ENCODE results near the gene CFB. TPM values are rescaled to one million over a fixed set of nuclear protein-coding genes. Genes with fewer than 3 reads are reported as not detected.
"Not testable (repeated sequence)": the region's sequence is repeated elsewhere in the genome, so short reads cannot be mapped to it uniquely, and the experiment has no call there.

CFB gene
- polyA plus RNA-seq, 1 donor (not counting 4 experiments of a cell fraction or from before 2014, with no cell fraction given): 2.5 TPM

- dilution Hi-C loops (cut with MboI; ENCODE audit: extremely low pct_ligation_motif_present, low sequenced_read_pairs): no loop called here
- peak; percentile 95 for DNase-seq (ENCODE audit: low read depth, low spot score)
- peak within 1 kb of the TSS; percentile 72 to 95 (median 89) for H3K4me3 ChIP-seq (ENCODE audit: control insufficient read depth in 2 of 3, extremely low read depth in 1 of 3, insufficient read depth in 2 of 3, low read depth in 1 of 3, low read length in 3 of 3)
- peak within 1 kb of the TSS; percentile 96 for H3K9ac ChIP-seq (ENCODE audit: control insufficient read depth, extremely low read depth, insufficient read depth, low read length)
- H3K4me2 ChIP-seq (ENCODE audit: control insufficient read depth, extremely low read depth, insufficient read depth, low read depth, low read length): peak within 1 kb of the TSS; percentile 88
- no peaks in the 10 kb centered on the region for H4K20me1 ChIP-seq (ENCODE audit: control insufficient read depth, extremely low read depth, insufficient read depth, low read length)
- peak; percentile 29 for FAIRE-seq
- peaks cover 28% of the 10 kb centered on the region for H3K79me2 ChIP-seq (ENCODE audit: control insufficient read depth, insufficient read depth, low read length)
- peaks cover 6 to 21% of the 10 kb centered on the region in 2 experiments for H3K36me3 ChIP-seq (ENCODE audit: control insufficient read depth in 2 of 2, extremely low read depth in 1 of 2, insufficient read depth in 2 of 2, low read length in 2 of 2)
- H3K9me1 ChIP-seq (ENCODE audit: control insufficient read depth, extremely low read depth, insufficient read depth, low read length): no peaks in the 10 kb centered on the region
- no peaks in the 10 kb centered on the region for H3K9me3 ChIP-seq (ENCODE audit: control insufficient read depth, low read depth, low read length)
- peak within 1 kb of the TSS; percentile 92 for H2AFZ ChIP-seq (ENCODE audit: control insufficient read depth, low read length)
- TF ChIP-seq, protein P1, sequence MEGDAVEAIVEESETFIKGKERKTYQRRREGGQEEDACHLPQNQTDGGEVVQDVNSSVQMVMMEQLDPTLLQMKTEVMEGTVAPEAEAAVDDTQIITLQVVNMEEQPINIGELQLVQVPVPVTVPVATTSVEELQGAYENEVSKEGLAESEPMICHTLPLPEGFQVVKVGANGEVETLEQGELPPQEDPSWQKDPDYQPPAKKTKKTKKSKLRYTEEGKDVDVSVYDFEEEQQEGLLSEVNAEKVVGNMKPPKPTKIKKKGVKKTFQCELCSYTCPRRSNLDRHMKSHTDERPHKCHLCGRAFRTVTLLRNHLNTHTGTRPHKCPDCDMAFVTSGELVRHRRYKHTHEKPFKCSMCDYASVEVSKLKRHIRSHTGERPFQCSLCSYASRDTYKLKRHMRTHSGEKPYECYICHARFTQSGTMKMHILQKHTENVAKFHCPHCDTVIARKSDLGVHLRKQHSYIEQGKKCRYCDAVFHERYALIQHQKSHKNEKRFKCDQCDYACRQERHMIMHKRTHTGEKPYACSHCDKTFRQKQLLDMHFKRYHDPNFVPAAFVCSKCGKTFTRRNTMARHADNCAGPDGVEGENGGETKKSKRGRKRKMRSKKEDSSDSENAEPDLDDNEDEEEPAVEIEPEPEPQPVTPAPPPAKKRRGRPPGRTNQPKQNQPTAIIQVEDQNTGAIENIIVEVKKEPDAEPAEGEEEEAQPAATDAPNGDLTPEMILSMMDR (optimal IDR thresholded peaks at IDR 0.05 in 1 of 3, IDR thresholded peaks at IDR 0.05 in 1 of 3, conservative IDR thresholded peaks at IDR 0.05 in 1 of 3; ENCODE audit: extremely low read depth in 1 of 3, insufficient read depth in 2 of 3, low read length in 3 of 3): no peak
- no peak for TF ChIP-seq EZH2 (IDR thresholded peaks at IDR 0.05; ENCODE audit: low read length)
- H3K27me3 ChIP-seq (ENCODE audit: control insufficient read depth, extremely low read depth, insufficient read depth, low read length): no peaks in the 10 kb centered on the region
- H3K4me1 ChIP-seq (ENCODE audit: control insufficient read depth, extremely low read depth, insufficient read depth, low read length): peaks cover 18% of the 10 kb centered on the region
- peak within 1 kb of the TSS; percentile 98 for H3K27ac ChIP-seq (ENCODE audit: control insufficient read depth, insufficient read depth, low read length)
Measured at GRCh38 chr6:31971993-31972708, 26.3 kb downstream of the CFB start, which contains the start of gene DXO. Gene DXO (minus strand): TSS chr6:31972138. CDS start chr6:31971675, 463 bp downstream.

DNA sequence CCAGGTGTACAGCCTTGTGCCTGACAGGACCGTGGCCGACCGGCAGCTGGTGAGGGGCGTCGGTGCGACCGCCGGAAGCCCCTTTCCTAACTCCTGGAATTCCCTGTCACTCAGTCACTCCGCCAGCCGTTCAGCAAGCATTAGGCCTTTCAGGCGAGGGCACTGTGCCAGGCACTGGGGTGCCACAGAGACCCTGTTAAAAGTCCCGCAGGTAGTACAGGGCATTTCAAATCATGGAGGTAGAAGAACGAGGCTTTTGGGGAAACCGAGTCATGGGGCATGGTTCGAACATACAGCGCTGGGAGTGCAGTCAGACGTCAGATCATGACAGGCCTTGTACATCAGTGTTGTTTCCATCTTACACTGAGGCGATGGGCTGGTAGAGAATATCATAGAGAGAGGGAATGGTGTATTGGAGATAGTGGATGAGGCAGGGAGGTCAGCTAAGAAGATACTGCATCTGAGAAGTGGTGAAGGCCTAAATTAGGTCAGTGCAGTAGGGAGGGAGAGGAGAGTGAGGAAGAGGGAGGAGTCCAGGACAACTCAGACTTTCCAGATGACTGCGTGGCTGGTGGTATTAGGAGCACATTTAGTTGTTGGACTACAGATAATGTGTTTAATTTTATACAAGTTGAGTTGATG is 26.9 kb downstream of the CFB start:
- Histone ChIP-seq H3K79me2 (ENCODE audit: control insufficient read depth, insufficient read depth, low read length) (peaks cover 28% of the 10 kb centered on the region), H3K9me3 (ENCODE audit: control insufficient read depth, low read depth, low read length) (no peaks in the 10 kb centered on the region), H3K9me1 (ENCODE audit: control insufficient read depth, extremely low read depth, insufficient read depth, low read length) (no peaks in the 10 kb centered on the region), H3K36me3 (ENCODE audit: control insufficient read depth in 2 of 2, extremely low read depth in 1 of 2, insufficient read depth in 2 of 2, low read length in 2 of 2) (peaks cover 3 to 15% of the 10 kb centered on the region in 2 experiments), H3K4me1 (ENCODE audit: control insufficient read depth, extremely low read depth, insufficient read depth, low read length) (peaks cover 18% of the 10 kb centered on the region), H3K27me3 (ENCODE audit: control insufficient read depth, extremely low read depth, insufficient read depth, low read length) (no peaks in the 10 kb centered on the region), H4K20me1 (ENCODE audit: control insufficient read depth, extremely low read depth, insufficient read depth, low read length) (no peaks in the 10 kb centered on the region), H3K27ac (ENCODE audit: control insufficient read depth, insufficient read depth, low read length) (peak overlapping the region; percentile 98), H3K9ac (ENCODE audit: control insufficient read depth, extremely low read depth, insufficient read depth, low read length) (peak overlapping the region; percentile 96), H2AFZ (ENCODE audit: control insufficient read depth, low read length) (peak overlapping the region; percentile 92), H3K4me2 (ENCODE audit: control insufficient read depth, extremely low read depth, insufficient read depth, low read depth, low read length) (peak overlapping the region; percentile 88), H3K4me3 (ENCODE audit: control insufficient read depth in 2 of 3, extremely low read depth in 1 of 3, insufficient read depth in 2 of 3, low read depth in 1 of 3, low read length in 3 of 3) (peak overlapping the region; percentile 72 to 95 (median 89))
- DNase-seq (ENCODE audit: low read depth, low spot score) (peak; percentile 17), FAIRE-seq (no peak)
- dilution Hi-C loops (cut with MboI; ENCODE audit: extremely low pct_ligation_motif_present, low sequenced_read_pairs): no loop called here
- TF ChIP-seq, protein P1 (optimal IDR thresholded peaks at IDR 0.05 in 1 of 3, IDR thresholded peaks at IDR 0.05 in 1 of 3, conservative IDR thresholded peaks at IDR 0.05 in 1 of 3; ENCODE audit: extremely low read depth in 1 of 3, insufficient read depth in 2 of 3, low read length in 3 of 3): no peak
- no peak for TF ChIP-seq EZH2 (IDR thresholded peaks at IDR 0.05; ENCODE audit: low read length)

- FAIRE-seq; H3K4me3 ChIP-seq (ENCODE audit: control insufficient read depth in 2 of 3, extremely low read depth in 1 of 3, insufficient read depth in 2 of 3, low read depth in 1 of 3, low read length in 3 of 3); H3K9me3 ChIP-seq (ENCODE audit: control insufficient read depth, low read depth, low read length); H3K27ac ChIP-seq (ENCODE audit: control insufficient read depth, insufficient read depth, low read length); H3K9me1 ChIP-seq (ENCODE audit: control insufficient read depth, extremely low read depth, insufficient read depth, low read length); H3K27me3 ChIP-seq (ENCODE audit: control insufficient read depth, extremely low read depth, insufficient read depth, low read length); dilution Hi-C loops (cut with MboI; ENCODE audit: extremely low pct_ligation_motif_present, low sequenced_read_pairs); DNase-seq (ENCODE audit: low read depth, low spot score); H3K4me2 ChIP-seq (ENCODE audit: control insufficient read depth, extremely low read depth, insufficient read depth, low read depth, low read length); H3K36me3 ChIP-seq (ENCODE audit: control insufficient read depth in 2 of 2, extremely low read depth in 1 of 2, insufficient read depth in 2 of 2, low read length in 2 of 2); H2AFZ ChIP-seq (ENCODE audit: control insufficient read depth, low read length); H4K20me1 ChIP-seq (ENCODE audit: control insufficient read depth, extremely low read depth, insufficient read depth, low read length); H3K9ac ChIP-seq (ENCODE audit: control insufficient read depth, extremely low read depth, insufficient read depth, low read length): not testable (repeated sequence)
- Histone ChIP-seq H3K4me1 (ENCODE audit: control insufficient read depth, extremely low read depth, insufficient read depth, low read length) (peaks cover 13% of the 10 kb centered on the region), H3K79me2 (ENCODE audit: control insufficient read depth, insufficient read depth, low read length) (peaks cover 19% of the 10 kb centered on the region)
Measured at GRCh38 chr6:31976065-31976464, 30.2 kb downstream of the CFB start.
